GM19395 (cell line): Measurements from ENCODE around the gene PTPRK.
"Not testable (repeated sequence)": the region's sequence is repeated elsewhere in the genome, so short reads cannot be mapped to it uniquely, and the experiment has no call there.

Source experiments
- ATAC-seq: cut with Tn5 transposase; IDR thresholded peaks from one replicate; pipeline ENCODE4 v1.9.1; 2021; ENCODE audit warnings: mild to moderate bottlenecking, moderate library complexity; ENCODE audit not compliant: unreplicated experiment

PTPRK gene

GRCh38 chr6:128446497-128446896, 73.9 kb downstream of the PTPRK start:
- ATAC-seq = no peak

GRCh38 chr6:128443553-128443952, 76.8 kb downstream of the PTPRK start:
- ATAC-seq = no peak

DNA sequence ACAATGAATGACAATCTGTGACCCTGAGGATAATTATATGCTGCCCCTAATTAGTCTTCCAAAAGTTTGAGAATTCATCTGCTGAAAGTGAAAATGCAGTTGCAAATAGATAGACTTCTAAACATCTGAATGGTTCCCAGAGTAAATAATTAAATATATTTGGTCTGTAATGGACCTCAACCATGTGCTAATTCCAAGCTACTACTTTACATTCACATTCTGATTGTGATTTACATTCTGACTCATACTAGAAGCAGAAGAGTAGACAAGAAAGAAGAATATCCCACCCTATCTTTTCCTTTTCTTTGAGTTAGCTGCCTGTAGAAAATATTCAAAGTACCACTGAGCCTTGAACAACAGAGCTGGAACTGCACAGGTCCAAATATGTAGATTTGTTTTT, 80.8 kb downstream of the PTPRK start:
- ATAC-seq = no peak

GRCh38 chr6:128438393-128438792, 82.0 kb downstream of the PTPRK start:
- no peak for ATAC-seq

DNA sequence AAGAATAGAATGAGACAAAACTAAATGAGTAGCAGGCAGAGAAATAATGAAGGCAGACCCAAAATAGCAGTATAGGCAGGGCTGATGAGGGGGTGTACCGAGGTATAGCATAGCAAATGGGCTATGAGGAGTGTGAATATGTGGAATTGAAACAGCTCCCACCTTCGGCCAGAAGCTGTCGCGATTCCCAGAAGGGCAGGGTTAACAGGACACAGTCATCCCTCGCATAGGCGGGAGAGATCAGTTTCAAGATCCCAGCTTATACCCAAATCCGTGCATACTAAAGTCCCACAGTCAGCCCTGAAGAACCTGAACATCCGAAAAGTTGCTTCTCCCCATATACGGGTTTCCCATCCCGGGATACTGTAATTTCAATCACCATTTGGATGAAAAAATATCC, 82.7 kb downstream of the PTPRK start:
- ATAC-seq = no peak

- ATAC-seq = not testable (repeated sequence)
Measured at GRCh38 chr6:128434752-128435151, 85.6 kb downstream of the PTPRK start.

GRCh38 chr6:128432394-128432793, 88.0 kb downstream of the PTPRK start:
- no peak for ATAC-seq

DNA sequence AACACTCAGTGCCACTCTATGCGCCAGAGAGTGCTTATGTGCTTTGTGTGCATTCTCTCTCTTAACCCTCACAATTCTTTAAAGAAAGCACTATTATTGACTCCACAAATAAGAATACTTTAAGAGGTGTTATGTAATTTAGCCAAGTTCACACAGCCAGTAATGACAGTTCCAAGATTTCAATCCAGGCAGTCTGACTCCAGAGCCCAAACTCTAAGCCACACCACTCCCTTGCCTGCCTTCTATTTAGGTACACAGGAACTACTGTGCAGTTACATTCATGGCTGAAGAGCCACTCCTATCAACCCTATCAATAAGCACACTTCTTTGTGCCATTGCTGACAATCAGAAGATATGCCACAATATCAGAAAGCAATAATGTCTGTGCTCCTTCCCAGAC, 93.3 kb downstream of the PTPRK start:
- ATAC-seq = no peak

DNA sequence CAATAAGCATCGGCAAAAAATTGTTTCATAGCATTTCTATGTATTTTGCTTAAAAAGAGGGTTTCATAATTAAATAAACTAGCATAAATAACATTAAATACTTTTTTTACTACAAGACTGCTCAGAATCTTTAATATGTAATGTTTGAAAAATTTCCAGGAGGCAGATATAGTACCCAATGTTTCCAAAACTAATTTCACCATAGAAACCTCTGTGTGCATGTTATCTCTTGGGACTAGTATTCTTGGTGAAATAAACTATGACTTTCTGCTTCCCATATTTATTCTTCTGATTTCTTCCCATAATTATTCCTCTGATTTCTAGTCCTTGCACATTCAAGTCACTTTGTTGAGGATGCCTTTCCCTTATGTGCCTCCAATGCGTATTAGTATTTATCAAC, 94.5 kb downstream of the PTPRK start:
- no peak for ATAC-seq

GRCh38 chr6:128422871-128423270, 97.5 kb downstream of the PTPRK start:
- no peak for ATAC-seq

DNA sequence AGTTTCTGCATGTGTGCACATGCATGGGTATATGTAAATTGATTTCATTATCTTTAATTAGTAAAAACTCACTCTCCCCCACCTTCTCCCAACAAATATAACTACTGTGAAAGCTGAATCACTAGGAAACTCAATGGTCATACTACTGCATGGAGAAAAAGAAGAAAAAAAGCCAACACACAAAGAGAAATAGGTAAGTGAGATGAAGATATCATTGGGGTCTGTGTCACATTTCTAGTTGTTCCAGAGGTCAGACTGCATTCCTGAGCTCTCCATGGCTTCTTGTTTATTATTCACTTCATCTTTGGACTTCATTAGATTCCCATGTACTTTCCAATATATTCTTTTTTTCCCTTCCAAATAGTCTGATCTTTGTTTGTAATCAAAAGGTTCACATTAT, 98.2 kb downstream of the PTPRK start:
- ATAC-seq = no peak

DNA sequence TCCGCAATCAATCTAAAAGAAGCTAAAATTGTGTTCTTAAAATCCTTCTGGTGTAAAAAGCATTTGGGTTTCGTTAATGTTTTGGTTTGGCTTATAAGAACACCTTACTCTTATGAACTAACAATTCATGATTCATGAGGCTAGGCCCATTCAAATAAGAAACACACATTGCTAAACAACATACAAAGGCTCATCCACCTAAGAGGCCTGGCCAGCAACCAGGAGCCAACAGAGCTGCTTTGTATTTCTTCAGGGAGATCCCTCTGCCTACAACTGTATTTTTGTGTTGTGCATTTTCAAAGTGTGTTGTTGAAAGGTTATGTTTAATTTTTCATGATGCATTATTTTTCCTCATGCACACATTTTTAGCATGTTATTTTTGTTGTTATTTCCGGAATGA, 98.6 kb downstream of the PTPRK start:
- no peak for ATAC-seq

DNA sequence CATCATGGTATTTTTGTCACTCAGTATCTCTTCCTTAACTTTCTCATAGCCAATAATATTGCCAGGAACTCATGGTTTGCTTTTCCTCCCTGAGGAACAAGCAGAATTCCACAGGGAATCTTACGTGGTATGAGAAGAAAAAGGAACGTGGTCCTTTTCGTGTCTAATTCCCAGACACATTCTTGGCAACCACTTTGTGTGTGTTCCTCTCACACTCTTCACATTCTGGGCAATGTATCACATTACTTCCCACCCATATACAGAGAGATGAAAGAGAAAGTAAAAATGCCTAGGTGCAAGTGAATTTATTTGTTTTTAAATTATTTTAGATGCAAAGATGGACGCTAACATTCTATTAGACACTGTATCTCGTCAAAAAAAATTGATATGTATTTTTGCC, 102.7 kb downstream of the PTPRK start:
- no peak for ATAC-seq

- ATAC-seq = no peak
Measured at GRCh38 chr6:128415387-128415786, 105.0 kb downstream of the PTPRK start.

DNA sequence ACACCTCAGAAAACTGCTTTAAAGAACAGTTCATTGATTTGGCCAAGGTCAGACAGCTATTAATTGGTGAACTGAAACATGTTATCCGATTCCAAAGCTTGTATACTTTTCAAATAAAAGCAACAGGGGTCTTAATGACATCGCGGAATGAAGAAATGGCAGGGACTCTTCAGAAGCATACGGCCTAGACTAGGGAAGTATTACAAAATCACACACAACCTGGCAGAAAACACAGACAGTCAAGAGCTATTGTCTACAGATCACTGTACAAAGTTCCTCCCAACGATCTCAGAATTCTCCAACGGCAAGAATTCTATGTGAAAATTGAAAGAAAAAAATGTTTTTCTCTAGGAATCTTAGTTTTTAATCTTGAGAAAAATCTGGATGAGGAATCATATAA, 105.5 kb downstream of the PTPRK start:
- ATAC-seq = no peak

- ATAC-seq = no peak
Measured at GRCh38 chr6:128413291-128413690, 107.1 kb downstream of the PTPRK start.

DNA sequence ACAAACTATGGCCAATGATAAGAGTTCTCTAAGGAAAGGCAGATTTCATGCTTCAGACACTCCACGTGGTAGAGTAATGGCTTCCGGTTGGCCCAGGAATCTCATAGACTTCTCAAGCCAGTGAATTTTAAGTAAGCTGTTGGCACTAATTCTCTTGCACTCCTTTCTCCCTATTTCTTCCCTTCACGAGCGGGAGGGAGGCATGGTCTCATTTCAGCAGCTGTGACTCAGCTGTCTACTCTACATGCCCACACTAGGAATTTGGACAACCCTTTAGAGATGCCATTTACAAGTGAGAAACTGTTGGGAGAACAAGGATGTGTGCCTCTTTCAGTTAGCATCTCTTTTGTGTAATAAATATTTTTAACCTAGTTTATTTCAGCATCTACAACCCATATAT, 107.7 kb downstream of the PTPRK start:
- ATAC-seq = no peak

GRCh38 chr6:128410584-128410983, 109.8 kb downstream of the PTPRK start:
- no peak for ATAC-seq

GRCh38 chr6:128409003-128409402, 111.4 kb downstream of the PTPRK start:
- ATAC-seq = no peak

DNA sequence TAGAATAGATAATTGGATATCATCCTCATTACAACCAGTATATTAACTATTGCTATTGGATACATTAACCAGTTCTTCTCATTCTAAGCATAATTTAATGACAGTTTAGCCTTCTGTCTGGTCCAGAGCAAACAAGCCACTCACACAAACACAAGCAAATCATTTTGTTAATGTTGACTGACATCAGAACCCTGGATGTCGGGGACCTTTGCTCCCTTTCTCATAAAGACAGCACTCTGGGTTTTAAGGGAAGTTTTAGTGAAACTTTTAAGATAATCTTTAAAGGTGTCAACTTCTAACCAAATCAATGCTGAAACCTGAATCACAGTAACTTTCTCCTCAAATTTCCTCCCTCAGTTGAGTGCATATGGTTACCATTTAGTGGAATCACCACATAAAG, 113.9 kb downstream of the PTPRK start:
- ATAC-seq = no peak

DNA sequence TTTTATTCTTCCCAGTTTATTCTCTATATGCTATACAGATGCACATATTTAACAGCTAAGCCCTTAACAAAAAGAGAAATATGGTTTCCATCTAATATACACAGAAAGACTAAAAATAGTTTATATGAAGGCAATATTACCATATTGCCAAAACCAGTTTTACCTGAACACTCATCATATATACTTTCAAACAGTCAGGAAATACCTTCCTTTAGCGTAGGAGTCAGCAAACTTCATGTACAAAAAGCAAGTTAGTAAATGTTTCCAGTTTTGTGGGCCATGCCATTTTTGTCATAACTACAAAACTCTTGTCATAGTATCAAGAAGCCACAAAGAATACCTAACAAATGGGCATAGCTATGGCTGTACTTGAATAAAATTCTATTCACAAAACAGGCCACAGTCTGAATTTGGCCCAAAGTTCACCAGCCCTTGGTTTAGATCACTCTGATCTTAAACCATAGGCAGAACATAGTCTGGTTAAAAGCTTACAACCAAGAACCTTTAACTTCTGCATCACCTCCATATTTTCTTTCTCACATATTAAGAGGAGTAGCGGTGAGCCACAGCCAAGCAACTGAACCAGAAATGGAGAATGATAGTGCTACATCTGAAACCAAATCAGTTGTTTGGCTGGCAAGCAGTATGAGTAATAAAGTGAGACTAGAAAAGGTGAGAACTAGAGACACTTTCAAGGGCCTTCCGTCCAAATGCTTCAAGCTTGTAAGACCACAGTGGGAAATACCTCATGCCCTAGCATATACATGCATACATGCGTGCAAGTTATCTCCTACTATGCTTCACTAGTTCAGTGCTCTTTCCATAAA, 116.6 kb downstream of the PTPRK start:
- no peak for ATAC-seq

- ATAC-seq = no peak
Measured at GRCh38 chr6:128400875-128401274, 119.5 kb downstream of the PTPRK start.

DNA sequence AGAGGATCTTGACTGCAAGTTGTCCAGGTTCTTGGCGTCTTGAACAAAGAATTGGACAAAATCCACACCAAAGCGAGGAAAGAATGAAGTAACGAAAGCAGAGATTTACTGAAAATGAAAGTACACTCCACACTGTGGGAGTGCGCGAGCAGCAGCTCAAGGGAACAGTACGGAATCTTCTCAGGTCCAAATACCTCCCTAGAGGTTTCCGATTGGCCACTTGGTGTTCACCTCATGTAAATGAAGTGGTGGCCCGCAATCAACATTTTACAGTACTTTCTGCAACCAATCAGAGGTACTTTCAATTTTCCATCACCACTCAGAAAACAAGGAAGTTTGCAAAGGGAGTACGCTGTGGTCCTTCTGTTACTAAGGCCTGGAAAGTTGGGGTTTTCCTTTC, 122.4 kb downstream of the PTPRK start:
- no peak for ATAC-seq
